GM21381 (cell line): ENCODE results near the gene CAMK1D.

ENCODE experiments used
- ATAC-seq: cut with Tn5 transposase; IDR thresholded peaks from one replicate; pipeline ENCODE4 v1.9.1; 2021; ENCODE audit warnings: mild to moderate bottlenecking, moderate library complexity; ENCODE audit not compliant: unreplicated experiment

Gene CAMK1D

GRCh38 chr10:12684784-12685183, 335.4 kb downstream of the CAMK1D start:
- no peak for ATAC-seq

DNA sequence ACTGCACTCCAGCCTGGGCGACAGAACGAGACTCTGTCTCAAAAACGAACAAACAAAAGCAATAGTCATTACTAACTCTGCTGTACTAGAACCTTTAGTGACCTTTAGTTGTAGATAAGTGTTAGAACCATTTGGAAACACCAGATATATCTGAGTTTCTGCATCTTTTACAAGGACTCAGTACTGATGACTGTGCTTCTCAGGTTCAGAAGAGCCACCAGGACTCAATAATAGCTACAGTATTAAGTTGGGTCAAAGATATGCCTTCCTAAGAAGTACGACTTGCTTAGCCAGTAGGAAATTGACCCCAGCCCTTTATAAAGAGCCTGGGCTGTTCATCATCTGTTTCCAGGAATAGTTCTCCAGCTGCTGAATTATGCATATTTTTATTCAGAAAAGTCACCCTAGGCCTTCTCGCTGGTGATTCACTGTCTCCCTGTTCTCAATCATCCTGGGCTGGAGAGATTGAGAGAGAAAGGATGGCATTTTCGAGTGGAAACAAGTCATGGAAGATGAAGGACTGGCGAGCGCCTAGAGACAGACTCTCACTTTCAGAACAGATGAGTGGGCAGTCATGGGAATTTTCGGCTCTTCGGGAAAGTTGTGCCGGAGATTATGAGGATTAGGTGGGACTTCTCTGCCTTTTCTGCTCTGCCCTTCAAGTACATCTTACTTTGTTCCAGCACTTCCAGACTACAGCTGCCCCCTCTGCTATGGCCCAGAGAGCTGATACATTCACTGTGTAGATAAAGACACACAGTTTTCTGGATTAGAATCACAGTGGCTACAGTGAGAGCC, 336.1 kb downstream of the CAMK1D start:
- no peak for ATAC-seq

- no peak for ATAC-seq
Observed at GRCh38 chr10:12687996-12688395, 338.6 kb downstream of the CAMK1D start.

DNA sequence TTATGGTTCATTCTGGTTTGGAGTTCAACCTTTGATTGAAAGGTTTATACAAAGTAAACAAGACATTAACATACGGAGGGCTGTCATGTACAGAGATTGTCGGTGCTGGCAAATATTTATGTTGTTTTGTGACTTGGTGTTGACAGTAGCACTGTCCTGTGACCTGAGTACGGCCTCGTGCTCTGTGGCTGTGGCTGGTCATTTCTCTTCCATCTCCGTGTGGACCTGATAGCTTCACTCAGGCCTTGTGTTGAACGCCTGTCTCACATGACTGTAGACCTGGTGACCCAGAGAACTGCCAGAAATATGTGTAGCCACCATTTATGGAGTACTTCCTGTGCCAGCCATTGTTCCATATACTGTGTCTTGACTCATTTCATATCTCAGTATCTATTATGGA, 340.5 kb downstream of the CAMK1D start:
- ATAC-seq = no peak

- no peak for ATAC-seq
Observed at GRCh38 chr10:12690525-12691126, 341.3 kb downstream of the CAMK1D start.

- no peak for ATAC-seq
Observed at GRCh38 chr10:12691596-12691995, 342.2 kb downstream of the CAMK1D start.

DNA sequence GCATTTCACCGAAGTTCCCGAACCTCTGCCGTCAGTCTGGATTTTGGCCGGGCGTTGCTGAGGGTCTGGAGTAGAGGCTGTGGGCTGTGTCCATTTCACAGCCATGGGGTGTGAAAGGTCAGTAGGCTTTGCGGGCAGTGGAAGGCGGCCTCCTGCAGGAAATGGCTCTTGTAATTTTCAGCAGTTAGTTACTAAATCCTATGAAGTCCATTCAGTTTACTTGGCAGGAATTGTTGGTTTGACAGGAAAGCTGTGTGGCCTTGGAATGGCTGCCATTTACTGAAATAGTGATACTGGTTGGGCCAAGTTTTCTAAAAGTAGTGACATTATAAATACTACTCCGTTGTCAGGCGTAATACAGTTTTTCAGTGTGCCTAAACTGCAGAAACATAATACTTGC, 348.4 kb downstream of the CAMK1D start:
- no peak for ATAC-seq

DNA sequence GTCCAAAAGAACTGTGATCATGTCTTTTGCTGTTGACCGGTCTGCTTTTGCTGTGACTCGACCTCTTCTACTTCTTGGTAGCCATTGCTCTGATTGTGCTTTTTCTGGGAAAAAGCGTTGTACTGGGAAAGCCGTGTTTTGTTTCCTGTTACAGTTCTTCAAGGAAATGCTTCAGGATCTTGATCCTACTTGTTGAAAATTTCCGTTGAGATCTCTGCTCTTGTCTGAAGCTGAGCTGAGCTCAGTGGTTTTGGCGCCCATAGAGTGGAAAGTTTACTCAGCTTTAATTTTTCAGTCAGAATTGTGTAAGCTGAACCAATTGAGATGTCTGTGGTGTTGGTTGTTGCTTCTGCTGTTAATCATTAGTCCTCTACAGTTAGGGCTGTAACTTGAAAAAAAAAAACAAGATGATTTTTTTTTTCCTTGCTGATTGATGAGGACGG, 349.9 kb downstream of the CAMK1D start:
- no peak for ATAC-seq

- ATAC-seq = no peak
Observed at GRCh38 chr10:12699781-12700556, 350.6 kb downstream of the CAMK1D start.

DNA sequence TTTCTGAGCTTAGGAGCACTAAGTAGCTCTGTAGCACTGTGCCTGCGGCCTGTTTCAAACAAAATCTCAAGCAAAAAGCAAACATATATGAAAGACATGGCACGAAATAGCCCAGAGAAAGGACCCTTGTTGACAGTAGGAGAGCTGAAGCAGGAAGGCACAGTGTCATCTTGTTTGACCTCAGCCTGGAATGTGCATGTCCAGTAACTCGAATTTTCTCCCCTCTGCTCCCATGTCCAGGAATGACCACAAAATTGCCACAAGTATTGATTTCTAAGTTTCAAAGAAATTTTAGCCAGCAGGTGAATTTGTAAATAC, 351.2 kb downstream of the CAMK1D start:
- ATAC-seq = no peak

DNA sequence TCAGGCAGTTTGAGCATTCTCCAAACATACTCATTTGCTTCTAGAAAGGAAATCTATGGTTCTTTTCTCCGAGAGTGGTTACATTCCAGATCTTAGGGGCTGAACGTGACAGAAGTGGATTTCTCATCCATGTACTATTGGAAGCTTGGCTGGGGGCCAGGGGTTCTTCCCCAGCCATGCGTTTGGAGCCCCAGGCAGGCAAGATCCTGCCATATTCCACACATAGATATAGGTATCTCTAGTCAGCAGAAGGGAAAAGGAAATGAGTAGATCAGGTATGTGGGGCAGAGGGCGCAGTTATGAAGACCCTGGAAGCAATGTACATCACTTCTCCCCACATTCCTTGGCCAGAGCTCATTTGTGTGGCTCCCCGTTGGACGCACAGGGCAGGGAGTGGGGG, 352.3 kb downstream of the CAMK1D start:
- ATAC-seq = no peak

DNA sequence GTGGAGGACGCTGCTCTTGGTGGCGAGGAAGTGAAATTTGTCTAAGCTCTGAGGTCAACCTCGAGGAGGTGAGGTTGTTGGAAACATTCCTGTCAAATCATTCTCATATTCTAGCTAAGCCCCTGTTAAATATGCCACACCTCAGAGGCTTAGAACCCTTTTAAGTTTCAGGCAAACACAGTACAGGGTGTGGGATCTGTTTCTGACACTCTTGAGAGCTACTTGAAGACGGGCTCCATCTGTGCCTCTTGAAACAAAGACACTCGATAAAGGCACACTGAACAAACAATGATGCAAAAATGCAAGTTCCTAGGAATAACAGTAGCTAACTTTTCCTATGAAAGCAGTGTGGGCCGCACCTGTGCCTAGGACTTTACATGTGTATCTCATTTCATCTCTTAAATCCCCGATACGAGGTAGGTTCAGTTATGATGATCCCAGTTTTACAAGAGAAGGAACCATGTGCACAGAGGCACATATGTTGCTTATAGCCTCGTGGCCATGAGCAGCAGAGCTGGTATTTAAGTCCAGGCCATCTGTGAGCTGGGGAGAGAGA, 352.9 kb downstream of the CAMK1D start:
- no peak for ATAC-seq

- no peak for ATAC-seq
Observed at GRCh38 chr10:12703126-12703525, 353.8 kb downstream of the CAMK1D start.

GRCh38 chr10:12703813-12704212, 354.5 kb downstream of the CAMK1D start:
- no peak for ATAC-seq

GRCh38 chr10:12704488-12704887, 355.1 kb downstream of the CAMK1D start:
- ATAC-seq = no peak

DNA sequence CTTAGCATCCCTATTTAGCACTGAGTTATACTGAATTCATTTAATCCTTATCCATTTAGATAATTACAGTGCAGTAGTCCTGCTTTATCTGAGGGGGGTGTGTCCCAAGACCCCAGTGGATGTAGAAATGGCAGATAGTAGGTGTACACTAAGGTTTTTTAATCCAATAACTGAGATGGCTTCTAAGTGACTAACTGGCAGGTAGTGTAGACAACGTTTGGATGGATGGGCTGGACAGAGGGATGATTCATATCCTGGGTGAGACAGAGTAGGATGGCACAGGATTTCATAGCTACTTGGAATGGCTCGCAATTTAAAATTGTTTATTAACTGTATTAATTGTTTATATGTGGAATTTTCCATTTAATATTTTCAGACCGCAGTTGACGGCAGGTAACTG, 356.6 kb downstream of the CAMK1D start:
- ATAC-seq = no peak

GRCh38 chr10:12707461-12708185, 358.3 kb downstream of the CAMK1D start:
- no peak for ATAC-seq

DNA sequence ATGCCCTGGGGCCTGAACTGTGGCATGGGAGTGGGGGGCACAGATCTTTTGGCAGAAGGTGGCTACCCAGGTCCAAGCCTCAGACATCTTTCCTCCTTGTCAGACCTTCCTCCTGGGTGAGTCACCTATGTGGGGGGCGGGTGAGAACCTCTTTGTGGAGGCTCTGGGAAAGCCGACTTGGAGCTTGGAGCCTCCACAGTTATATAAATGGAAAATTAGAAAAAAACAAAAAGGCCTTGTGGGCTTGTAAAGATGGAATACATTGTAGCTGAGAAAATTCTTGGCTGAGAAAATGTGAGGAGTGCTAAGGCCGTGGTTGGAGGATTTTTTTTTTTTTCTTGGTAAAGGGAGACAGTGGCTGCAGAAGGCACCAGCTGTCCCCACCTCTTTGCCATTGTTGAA, 359.7 kb downstream of the CAMK1D start:
- no peak for ATAC-seq

DNA sequence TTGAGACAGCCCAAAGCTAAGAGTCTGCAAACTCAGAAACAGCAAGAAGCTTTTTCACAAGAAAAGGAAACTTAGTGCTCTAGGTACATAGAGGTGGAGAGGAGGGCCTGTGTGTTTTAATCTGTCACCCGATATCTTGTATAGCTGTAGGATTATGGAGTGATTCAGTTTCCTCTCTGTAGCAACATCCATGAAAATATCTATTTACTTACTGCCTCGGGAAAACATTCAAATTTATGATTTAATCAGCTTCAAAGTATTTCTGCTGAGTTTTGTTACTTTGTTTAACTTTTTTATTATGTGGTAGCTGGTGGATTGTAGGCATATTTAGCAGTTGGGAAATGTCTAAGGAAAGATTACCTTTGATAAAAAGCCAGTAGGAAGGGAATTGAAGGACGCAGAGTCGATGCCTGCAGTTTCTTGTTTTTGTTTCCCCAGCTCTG, 360.2 kb downstream of the CAMK1D start:
- no peak for ATAC-seq

- no peak for ATAC-seq
Observed at GRCh38 chr10:12710157-12710556, 360.8 kb downstream of the CAMK1D start.
